MCF 10A (cell line): ENCODE data around the gene SIVA1. TPM values are rescaled to one million over a fixed set of nuclear protein-coding genes. Genes with fewer than 3 reads are reported as not detected.
A peak's percentile ranks its signal among the peaks of the same experiment; 100 is the strongest.

ENCODE experiments used
- BruUV-seq: library from RNA; stranded (reverse); fragments of 400-500 nt; replicated peaks from 2 replicates; lab custom pipeline; 2021; lab: Mats Ljungman, UMichigan
- CTCF ChIA-PET: fragments of 300-600 bp; sonication (Branson Sonifier 250); formaldehyde crosslinking; extraction: SDS; loops from one replicate; lab custom pipeline; 2021; ENCODE audit warnings: antibody characterized with exemption, inconsistent platforms; lab: Yijun Ruan, JAX
- POLR2A ChIA-PET: fragments of 300-600, 350-650 bp; sonication (Branson Sonifier 250); formaldehyde crosslinking; extraction: SDS; loops from one replicate; lab custom pipeline; 2020; ENCODE audit warnings: antibody characterized with exemption, inconsistent platforms; lab: Yijun Ruan, JAX
- DNase-seq: peaks from one replicate; pipeline ENCODE4 v3.0.0-alpha.2; 2018; ENCODE audit not compliant: unreplicated experiment
- H3K27ac Mint-ChIP-seq: one replicate; pipeline ENCODE4 v1.8.0; 2022; ENCODE audit warnings: mild to moderate bottlenecking, low read depth, mixed read lengths; ENCODE audit not compliant: unreplicated experiment
- H3K27me3 Mint-ChIP-seq: one replicate; pipeline ENCODE4 v1.8.0; 2022; ENCODE audit warnings: mixed read lengths; ENCODE audit not compliant: insufficient read depth, unreplicated experiment
- H3K36me3 Mint-ChIP-seq: one replicate; pipeline ENCODE4 v1.8.0; 2022; ENCODE audit warnings: mild to moderate bottlenecking, moderate library complexity, mixed read lengths; ENCODE audit not compliant: insufficient read depth, unreplicated experiment
- H3K4me1 Mint-ChIP-seq: one replicate; pipeline ENCODE4 v1.8.0; 2022; ENCODE audit warnings: mixed read lengths; ENCODE audit not compliant: insufficient read depth, unreplicated experiment
- H3K4me3 Mint-ChIP-seq: one replicate; pipeline ENCODE4 v1.8.0; 2022; ENCODE audit warnings: mild to moderate bottlenecking, moderate library complexity, mixed read lengths; ENCODE audit not compliant: unreplicated experiment
- H3K9me3 Mint-ChIP-seq: one replicate; pipeline ENCODE4 v1.8.0; 2022; ENCODE audit warnings: mixed read lengths; ENCODE audit not compliant: unreplicated experiment
- intact Hi-C: fragments of 100-400 bp; cut with micrococcal nuclease; formaldehyde crosslinking; loops from 2 replicates; pipeline ENCODE4 v1.14.1; 2022
- total RNA-seq: library from RNA; stranded (reverse); gene quantifications from 2 replicates; pipeline ENCODE4 v1.2.3, GENCODE V29; 2022
- TF ChIP-seq, protein P1 (sequence below): fragments of 200-600 bp; IDR thresholded peaks from one replicate; pipeline ENCODE4 v1.8.0; 2022; ENCODE audit warnings: antibody characterized with exemption, mild to moderate bottlenecking; ENCODE audit not compliant: unreplicated experiment

SIVA1 gene
- total RNA-seq, 1 experiment from 2014 or later = 63.3 TPM

DNA sequence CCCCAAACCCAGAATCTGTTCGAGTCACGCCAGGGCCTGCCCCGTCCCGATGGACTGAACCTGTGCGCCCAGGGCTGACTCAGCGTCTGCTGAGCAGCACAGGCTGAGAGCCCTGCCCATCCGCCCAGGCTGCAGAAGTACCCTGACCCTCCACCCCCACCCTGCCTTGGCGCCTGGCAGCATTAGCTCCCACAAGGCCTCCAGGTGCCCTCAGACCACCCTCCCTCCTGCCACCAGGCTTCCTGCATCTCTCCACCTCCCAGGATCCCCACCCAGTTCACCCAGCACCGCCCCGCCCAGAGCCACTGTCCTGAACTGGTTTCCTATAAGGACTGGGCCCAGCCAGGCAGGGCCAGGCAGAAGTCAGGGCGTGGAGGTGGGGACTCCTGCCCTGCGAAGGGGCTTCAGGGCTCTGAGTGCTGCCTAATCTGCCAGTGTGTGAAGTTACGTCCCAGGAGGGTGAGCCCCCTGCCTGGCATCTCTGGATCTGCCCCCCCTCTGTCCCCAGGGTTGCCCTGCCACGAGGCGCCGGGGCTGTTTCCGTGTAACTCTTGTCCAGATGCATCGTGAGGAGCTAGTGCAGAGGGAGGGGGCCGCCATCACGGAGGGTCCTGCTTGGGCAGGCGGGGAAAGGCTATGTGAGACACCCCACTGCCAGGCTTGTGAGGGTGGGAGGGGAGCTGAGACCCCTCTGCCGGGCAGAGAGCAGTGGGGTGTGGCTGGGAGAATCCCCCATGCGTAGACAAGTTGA, 19.8 kb upstream of the SIVA1 start:
- TF ChIP-seq, protein P1, sequence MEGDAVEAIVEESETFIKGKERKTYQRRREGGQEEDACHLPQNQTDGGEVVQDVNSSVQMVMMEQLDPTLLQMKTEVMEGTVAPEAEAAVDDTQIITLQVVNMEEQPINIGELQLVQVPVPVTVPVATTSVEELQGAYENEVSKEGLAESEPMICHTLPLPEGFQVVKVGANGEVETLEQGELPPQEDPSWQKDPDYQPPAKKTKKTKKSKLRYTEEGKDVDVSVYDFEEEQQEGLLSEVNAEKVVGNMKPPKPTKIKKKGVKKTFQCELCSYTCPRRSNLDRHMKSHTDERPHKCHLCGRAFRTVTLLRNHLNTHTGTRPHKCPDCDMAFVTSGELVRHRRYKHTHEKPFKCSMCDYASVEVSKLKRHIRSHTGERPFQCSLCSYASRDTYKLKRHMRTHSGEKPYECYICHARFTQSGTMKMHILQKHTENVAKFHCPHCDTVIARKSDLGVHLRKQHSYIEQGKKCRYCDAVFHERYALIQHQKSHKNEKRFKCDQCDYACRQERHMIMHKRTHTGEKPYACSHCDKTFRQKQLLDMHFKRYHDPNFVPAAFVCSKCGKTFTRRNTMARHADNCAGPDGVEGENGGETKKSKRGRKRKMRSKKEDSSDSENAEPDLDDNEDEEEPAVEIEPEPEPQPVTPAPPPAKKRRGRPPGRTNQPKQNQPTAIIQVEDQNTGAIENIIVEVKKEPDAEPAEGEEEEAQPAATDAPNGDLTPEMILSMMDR = no peak
- Mint-ChIP-seq H3K4me1 (peaks cover 21% of the 10 kb centered on the region), H3K27me3 (no peaks in the 10 kb centered on the region), H3K9me3 (no peaks in the 10 kb centered on the region), H3K4me3 (peak overlapping the region; percentile 49), H3K27ac (peak overlapping the region; percentile 78), H3K36me3 (peaks cover 9% of the 10 kb centered on the region)
- intact Hi-C loops = loop anchor here (2.0 kb wide), 1 partner anchor 20 kb away; the partner anchor contains the start of gene SIVA1
- CTCF ChIA-PET = interaction anchor here (0.6 to 5.9 kb wide), 4 partner anchors 9 to 78 kb away, joined by 3 to 36 read pairs (median 3); partner anchors contain the start of gene ADSS1
- DNase-seq = peak; percentile 71
- POLR2A ChIA-PET = interaction anchor here (0.7 to 4.7 kb wide), 2 partner anchors 15 to 669 kb away, joined by 3 to 24 read pairs; no protein-coding TSS in a partner anchor
- BruUV-seq = no TSS peak

DNA sequence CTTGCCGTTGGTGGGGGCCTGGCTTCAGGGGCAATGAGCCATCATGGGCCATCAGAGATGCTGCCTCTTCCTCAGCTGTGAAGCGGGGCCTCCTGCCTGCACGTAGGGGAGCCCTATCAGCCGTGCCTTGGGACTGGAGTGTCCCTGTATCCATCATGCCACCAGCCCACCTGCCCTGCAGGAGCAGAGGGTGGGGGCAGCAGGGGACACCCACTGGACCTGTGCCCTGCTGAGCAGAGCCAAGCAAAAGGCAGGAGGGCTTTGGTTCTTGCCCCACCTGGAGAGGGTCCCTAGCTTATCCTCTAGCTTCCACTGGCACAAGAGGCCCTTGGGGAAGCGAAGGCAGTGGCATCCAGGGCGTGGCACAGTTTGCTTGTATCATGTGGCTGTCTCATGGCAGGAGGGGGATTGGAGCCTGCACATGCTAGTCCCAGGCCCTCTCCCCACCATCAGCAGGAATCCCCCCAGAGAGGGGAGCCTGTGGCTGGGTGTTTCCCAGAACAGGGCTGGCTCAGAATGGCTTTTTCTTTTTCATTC, 18.8 kb upstream of the SIVA1 start:
- Mint-ChIP-seq H3K4me1 (peaks cover 21% of the 10 kb centered on the region), H3K4me3 (no peak overlapping the region), H3K9me3 (no peaks in the 10 kb centered on the region), H3K36me3 (peaks cover under 1% of the 10 kb centered on the region), H3K27ac (no peak overlapping the region), H3K27me3 (no peaks in the 10 kb centered on the region)
- intact Hi-C loops = no loop called here
- CTCF ChIA-PET = interaction anchor here (0.6 to 5.9 kb wide), 2 partner anchors 10 to 137 kb away, joined by 3 to 36 read pairs; partner anchors contain the start of gene ADSS1
- TF ChIP-seq, protein P1 = no peak
- POLR2A ChIA-PET = interaction anchor here (4.7 kb wide), 1 partner anchor 14 kb away, joined by 24 read pairs; no protein-coding TSS in a partner anchor
- BruUV-seq = no TSS peak
- DNase-seq = no peak

DNA sequence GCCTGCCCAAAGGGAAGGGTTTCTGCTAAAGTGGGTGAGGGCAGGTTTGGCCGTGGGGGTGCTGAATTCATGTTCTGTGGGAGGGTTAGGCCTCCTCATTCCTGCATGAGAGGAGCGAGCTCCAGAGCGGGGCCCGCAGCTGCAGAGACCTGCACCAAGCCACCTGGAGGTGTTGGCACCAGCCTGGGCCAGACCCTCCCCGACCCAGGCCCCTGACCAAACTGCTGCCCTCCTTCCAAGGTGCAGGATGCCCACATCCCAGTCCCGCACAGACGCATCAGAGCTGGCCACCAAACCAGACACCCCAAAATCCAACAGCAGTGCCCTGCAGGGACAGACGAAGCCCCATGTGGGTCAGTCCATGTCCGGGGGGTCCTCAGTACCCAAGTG, 18.4 kb upstream of the SIVA1 start:
- Mint-ChIP-seq H3K36me3 (no peaks in the 10 kb centered on the region), H3K4me1 (peaks cover 21% of the 10 kb centered on the region), H3K27me3 (no peaks in the 10 kb centered on the region), H3K9me3 (no peaks in the 10 kb centered on the region), H3K4me3 (no peak overlapping the region), H3K27ac (no peak overlapping the region)
- intact Hi-C loops = no loop called here
- POLR2A ChIA-PET = interaction anchor here (0.7 to 4.7 kb wide), 2 partner anchors 10 to 13 kb away, joined by 3 to 24 read pairs; no protein-coding TSS in a partner anchor
- TF ChIP-seq, protein P1 = no peak
- CTCF ChIA-PET = interaction anchor here (0.8 to 5.9 kb wide), 2 partner anchors 10 to 16 kb away, joined by 4 to 36 read pairs; partner anchors contain the start of gene ADSS1
- DNase-seq = no peak
- BruUV-seq = no TSS peak
